Fibroblast of lung (primary cell): ENCODE data around the gene EXPH5. TPM values are rescaled to one million over a fixed set of nuclear protein-coding genes. Genes with fewer than 3 reads are reported as not detected.
A peak's percentile ranks its signal among the peaks of the same experiment; 100 is the strongest.

Experiments
- DNase-seq, 2 donors: peaks; one replicate each; pipeline versions ENCODE4 v3.0.0 to v3.0.0-alpha.2; 2010; ENCODE audit warnings: low read depth in 2 of 2
- H2AFZ ChIP-seq: 2 replicates; pipeline ENCODE4 v1.5.1; 2012; ENCODE audit warnings: low read length, control low read depth, inconsistent platforms
- H3K27ac ChIP-seq: 2 replicates; pipeline ENCODE4 v1.5.1; 2011; ENCODE audit warnings: low read length, control low read depth; ENCODE audit not compliant: insufficient read depth
- H3K27me3 ChIP-seq: 2 replicates; pipeline ENCODE4 v1.5.1; 2011; ENCODE audit warnings: mild to moderate bottlenecking, low read length; ENCODE audit not compliant: control insufficient read depth, insufficient read depth
- H3K36me3 ChIP-seq: 2 replicates; pipeline ENCODE4 v1.5.1; 2011; ENCODE audit warnings: low read length; ENCODE audit not compliant: control insufficient read depth, insufficient read depth
- H3K4me1 ChIP-seq: 2 replicates; pipeline ENCODE4 v1.5.1; 2011; ENCODE audit warnings: low read length; ENCODE audit not compliant: control insufficient read depth, insufficient read depth; ENCODE audit errors: extremely low read depth
- H3K4me2 ChIP-seq: 2 replicates; pipeline ENCODE4 v1.5.1; 2011; ENCODE audit warnings: low read length, control low read depth; ENCODE audit not compliant: insufficient read depth; ENCODE audit errors: extremely low read depth
- H3K4me3 ChIP-seq, 4 experiments: fragments of 200-600 bp in 1 of 4; sonication (generic) in 1 of 4; replicated peaks in 1 of 4; 2 replicates each; pipeline ENCODE4 v1.5.1; 2011 to 2016; ENCODE audit warnings: low read length in 4 of 4, low read depth in 3 of 4, mild to moderate bottlenecking in 3 of 4, control low read depth in 2 of 4, inconsistent platforms in 1 of 4, mixed read lengths in 1 of 4; ENCODE audit not compliant: insufficient read depth in 1 of 4; ENCODE audit errors: control extremely low read depth in 1 of 4
- H3K79me2 ChIP-seq: 2 replicates; pipeline ENCODE4 v1.5.1; 2012; ENCODE audit warnings: mild to moderate bottlenecking, low read length, inconsistent platforms; ENCODE audit not compliant: control insufficient read depth, insufficient read depth
- H3K9ac ChIP-seq: 2 replicates; pipeline ENCODE4 v1.5.1; 2011; ENCODE audit warnings: mild to moderate bottlenecking, low read length, control low read depth; ENCODE audit not compliant: insufficient read depth
- H3K9me3 ChIP-seq: 2 replicates; pipeline ENCODE4 v1.5.1; 2012; ENCODE audit warnings: low read depth, low read length; ENCODE audit not compliant: control insufficient read depth, insufficient read depth
- H4K20me1 ChIP-seq: 2 replicates; pipeline ENCODE4 v1.5.1; 2011; ENCODE audit warnings: low read length; ENCODE audit not compliant: control insufficient read depth, insufficient read depth; ENCODE audit errors: extremely low read depth
- EZH2 ChIP-seq: IDR thresholded peaks from 2 replicates; pipeline ENCODE4 v1.5.1; 2012; ENCODE audit warnings: low read length, control low read depth, mild to moderate bottlenecking; ENCODE audit errors: missing control alignments
- polyA plus RNA-seq, 2 donors: library from polyadenylated mRNA; depleted of rRNA in 1 of 2; stranded (reverse) in 1 of 2; unstranded in 1 of 2; fragments of >200 nt; gene quantifications; 2 replicates each; pipeline ENCODE4 v1.2.1, GENCODE V29; 2011 to 2012; ENCODE audit warnings: missing spikeins in 1 of 2
- total RNA-seq: library from RNA; depleted of rRNA; stranded (reverse); fragments of >200 nt; gene quantifications from 2 replicates; pipeline ENCODE4 v1.2.1, GENCODE V29; 2014
- TF ChIP-seq, protein P1 (sequence below), 2 donors: IDR thresholded peaks in 1 of 2; conservative IDR thresholded peaks in 1 of 2; 1 replicate in 1 of 2; 2 replicates in 1 of 2; pipeline ENCODE4 v1.5.1; 2011 to 2012; ENCODE audit warnings: low read length in 2 of 2, control low read depth in 1 of 2, inconsistent platforms in 1 of 2, low read depth in 1 of 2, mild to moderate bottlenecking in 1 of 2

Gene EXPH5
- total and polyA plus RNA-seq, 2 donors (not counting 1 experiment from before 2014, with no cell fraction given) = 2.9 to 11.2 TPM

DNA sequence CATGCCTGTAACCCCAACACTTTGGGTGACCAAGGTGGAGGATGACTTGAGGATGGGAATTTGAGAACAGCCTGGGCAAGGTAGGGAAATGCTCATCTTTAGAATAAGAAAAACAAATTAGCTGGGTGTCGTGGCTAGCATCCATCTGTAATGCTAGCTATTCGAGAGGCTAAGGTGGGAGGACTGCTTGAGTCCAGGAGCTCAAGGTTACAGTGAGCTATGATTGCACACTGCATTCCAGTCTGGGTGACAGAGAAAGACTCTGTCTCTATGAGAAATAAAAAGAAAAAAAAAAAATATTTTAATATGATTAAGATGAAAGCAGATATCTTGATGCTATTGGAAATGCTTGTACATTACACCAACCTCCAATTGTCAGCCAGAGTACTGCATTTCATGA is 42.7 kb upstream of the EXPH5 start:
- H3K4me1 ChIP-seq = no peaks in the 10 kb centered on the region
- H4K20me1 ChIP-seq = no peaks in the 10 kb centered on the region
- no peak overlapping the region for H3K9ac ChIP-seq

DNA sequence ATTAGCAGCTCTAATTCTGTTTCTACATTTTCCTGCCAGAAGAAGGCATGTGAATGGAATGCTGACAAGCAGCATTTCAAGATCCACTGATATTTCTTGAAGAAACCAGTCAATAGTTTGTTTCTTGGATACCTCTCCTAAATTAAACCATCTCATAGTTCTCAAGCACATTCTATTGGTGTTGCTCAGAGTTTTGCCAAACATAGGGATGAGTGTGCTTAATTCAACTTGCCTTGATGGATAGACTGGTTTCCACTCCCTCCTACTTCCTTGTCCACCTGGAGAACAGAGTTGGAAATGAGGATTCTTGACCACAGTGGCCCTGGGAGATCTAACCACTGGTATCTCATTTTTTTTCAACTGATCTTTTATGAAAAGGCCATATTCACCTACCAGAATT is 41.5 kb upstream of the EXPH5 start:
- Histone ChIP-seq H2AFZ (no peak overlapping the region), H3K4me1 (no peaks in the 10 kb centered on the region), H3K27me3 (no peaks in the 10 kb centered on the region), H3K4me3 (no peak overlapping the region), H3K9ac (no peak overlapping the region), H3K4me2 (no peak overlapping the region), H3K9me3 (no peaks in the 10 kb centered on the region), H4K20me1 (no peaks in the 10 kb centered on the region), H3K36me3 (no peaks in the 10 kb centered on the region), H3K79me2 (no peaks in the 10 kb centered on the region), H3K27ac (no peak overlapping the region)
- no peak for TF ChIP-seq EZH2
- TF ChIP-seq, protein P1, sequence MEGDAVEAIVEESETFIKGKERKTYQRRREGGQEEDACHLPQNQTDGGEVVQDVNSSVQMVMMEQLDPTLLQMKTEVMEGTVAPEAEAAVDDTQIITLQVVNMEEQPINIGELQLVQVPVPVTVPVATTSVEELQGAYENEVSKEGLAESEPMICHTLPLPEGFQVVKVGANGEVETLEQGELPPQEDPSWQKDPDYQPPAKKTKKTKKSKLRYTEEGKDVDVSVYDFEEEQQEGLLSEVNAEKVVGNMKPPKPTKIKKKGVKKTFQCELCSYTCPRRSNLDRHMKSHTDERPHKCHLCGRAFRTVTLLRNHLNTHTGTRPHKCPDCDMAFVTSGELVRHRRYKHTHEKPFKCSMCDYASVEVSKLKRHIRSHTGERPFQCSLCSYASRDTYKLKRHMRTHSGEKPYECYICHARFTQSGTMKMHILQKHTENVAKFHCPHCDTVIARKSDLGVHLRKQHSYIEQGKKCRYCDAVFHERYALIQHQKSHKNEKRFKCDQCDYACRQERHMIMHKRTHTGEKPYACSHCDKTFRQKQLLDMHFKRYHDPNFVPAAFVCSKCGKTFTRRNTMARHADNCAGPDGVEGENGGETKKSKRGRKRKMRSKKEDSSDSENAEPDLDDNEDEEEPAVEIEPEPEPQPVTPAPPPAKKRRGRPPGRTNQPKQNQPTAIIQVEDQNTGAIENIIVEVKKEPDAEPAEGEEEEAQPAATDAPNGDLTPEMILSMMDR (conservative IDR thresholded peaks at IDR 0.05 in 1 of 2, IDR thresholded peaks at IDR 0.05 in 1 of 2; ENCODE audit: low read depth in 1 of 2, low read length in 2 of 2) = no peak
- DNase-seq = peak in 1 of 2 donors; percentile 30

More for the DNA sequence above, 42.7 kb upstream of the EXPH5 start:
- Histone ChIP-seq H3K27me3 (no peaks in the 10 kb centered on the region), H3K9me3 (no peaks in the 10 kb centered on the region), H3K79me2 (no peaks in the 10 kb centered on the region), H2AFZ (no peak overlapping the region), H3K4me3 (no peak overlapping the region), H3K36me3 (no peaks in the 10 kb centered on the region), H3K27ac (no peak overlapping the region), H3K4me2 (no peak overlapping the region)
- no peak for TF ChIP-seq EZH2
- TF ChIP-seq, protein P1 (conservative IDR thresholded peaks at IDR 0.05 in 1 of 2, IDR thresholded peaks at IDR 0.05 in 1 of 2; ENCODE audit: low read depth in 1 of 2, low read length in 2 of 2) = no peak
- no peak for DNase-seq

DNA sequence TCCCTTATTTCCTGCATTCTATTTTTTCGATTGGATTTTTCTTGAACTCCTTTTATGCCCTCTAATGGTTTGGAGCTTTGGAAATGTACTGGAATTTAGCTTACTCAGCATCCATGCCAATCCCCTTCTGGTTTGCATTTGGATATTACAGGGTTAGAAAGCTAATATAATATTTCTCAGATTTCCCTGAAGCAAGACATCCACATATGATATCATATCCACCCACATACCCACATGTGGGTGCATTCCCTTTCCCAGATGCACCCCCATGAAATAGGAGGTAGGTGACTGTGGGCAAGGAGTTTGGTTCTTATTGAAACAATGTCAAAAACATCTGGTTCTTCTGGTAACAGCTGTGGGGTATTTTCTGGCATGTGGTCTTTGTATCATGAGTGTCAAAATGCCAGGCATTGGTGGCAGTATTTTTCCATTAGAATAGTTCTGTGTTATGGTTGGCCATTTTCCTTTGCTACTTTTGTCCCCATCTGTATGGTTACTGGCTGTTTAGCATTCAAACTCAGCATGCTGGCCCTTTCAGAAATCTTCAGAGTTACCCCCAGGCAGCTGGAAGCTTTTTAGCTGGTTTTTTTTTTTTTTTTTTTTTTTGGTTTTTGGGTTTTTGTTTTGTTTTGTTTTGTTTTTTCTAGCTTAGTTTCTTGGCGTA is 38.6 kb upstream of the EXPH5 start:
- no peak overlapping the region for H3K4me3 ChIP-seq
- H3K27me3 ChIP-seq = no peaks in the 10 kb centered on the region
- H3K4me2 ChIP-seq = no peak overlapping the region
- no peak overlapping the region for H3K9ac ChIP-seq
- H4K20me1 ChIP-seq = no peaks in the 10 kb centered on the region
- no peaks in the 10 kb centered on the region for H3K9me3 ChIP-seq
- no peak overlapping the region for H2AFZ ChIP-seq
- no peak for DNase-seq
- H3K4me1 ChIP-seq = no peaks in the 10 kb centered on the region
- no peak overlapping the region for H3K27ac ChIP-seq
- no peaks in the 10 kb centered on the region for H3K36me3 ChIP-seq
- H3K79me2 ChIP-seq = no peaks in the 10 kb centered on the region
- TF ChIP-seq, protein P1 (conservative IDR thresholded peaks at IDR 0.05 in 1 of 2, IDR thresholded peaks at IDR 0.05 in 1 of 2; ENCODE audit: low read depth in 1 of 2, low read length in 2 of 2) = no peak
- TF ChIP-seq EZH2 = no peak
